ENCODE measurements around the gene TMC3. TPM values are rescaled to one million over a fixed set of nuclear protein-coding genes. Genes with fewer than 3 reads are reported as not detected.

The TMC3 gene
- total and polyA plus RNA-seq, 2 experiments from 2014 or later: 0.43 TPM; not detected in 1

GRCh38 chr15:81282911-81283310 lies 91.1 kb downstream of the TMC3 start:
- Histone ChIP-seq H3K4me1 (ENCODE audit: insufficient read depth) (no peaks in the 10 kb centered on the region), H3K27me3 (no peaks in the 10 kb centered on the region), H3K4me2 (no peak overlapping the region), H3K79me2 (no peaks in the 10 kb centered on the region), H3K9me2 (replicated peaks; ENCODE audit: insufficient read depth) (no peaks in the 10 kb centered on the region), H3K9me3 (ENCODE audit: low read depth) (no peaks in the 10 kb centered on the region), H4K20me1 (ENCODE audit: insufficient read depth, poor library complexity, severe bottlenecking) (no peaks in the 10 kb centered on the region), H3K27ac (no peak overlapping the region), H3K4me3 (no peak overlapping the region), H2AFZ (no peak overlapping the region), H3K36me3 (replicated peaks; ENCODE audit: insufficient read depth, low read depth) (no peaks in the 10 kb centered on the region)
- 89% methylated on average over 5 of the region's 5 CpGs for WGBS (ENCODE audit: low lambda C conversion rate, missing lambda C conversion rate)
- TF ChIP-seq EZH2 (IDR thresholded peaks at IDR 0.05; ENCODE audit: borderline replicate concordance) (no peak), EZH2phosphoT487 (IDR thresholded peaks at IDR 0.05; ENCODE audit: low read depth, severe bottlenecking, unreplicated experiment) (no peak), CTCF (IDR thresholded peaks at IDR 0.05; ENCODE audit: poor library complexity) (no peak)
- DNase-seq (ENCODE audit: low spot score): no peak

- DNase-seq (ENCODE audit: low spot score): no peak
- H3K27me3 ChIP-seq: no peaks in the 10 kb centered on the region
- WGBS (ENCODE audit: low lambda C conversion rate, missing lambda C conversion rate): 96% methylated on average over 17 of the region's 18 CpGs
- no peaks in the 10 kb centered on the region for H3K9me3 ChIP-seq (ENCODE audit: low read depth)
- no peaks in the 10 kb centered on the region for H3K79me2 ChIP-seq
- H3K27ac ChIP-seq: no peak overlapping the region
- H4K20me1 ChIP-seq (ENCODE audit: insufficient read depth, poor library complexity, severe bottlenecking): no peaks in the 10 kb centered on the region
- H3K4me2 ChIP-seq: no peak overlapping the region
- H3K4me3 ChIP-seq: no peak overlapping the region
- no peaks in the 10 kb centered on the region for H3K4me1 ChIP-seq (ENCODE audit: insufficient read depth)
- H3K36me3 ChIP-seq (replicated peaks; ENCODE audit: insufficient read depth, low read depth): no peaks in the 10 kb centered on the region
- no peaks in the 10 kb centered on the region for H3K9me2 ChIP-seq (replicated peaks; ENCODE audit: insufficient read depth)
- no peak overlapping the region for H2AFZ ChIP-seq
- TF ChIP-seq CTCF (IDR thresholded peaks at IDR 0.05; ENCODE audit: poor library complexity) (no peak), EZH2phosphoT487 (IDR thresholded peaks at IDR 0.05; ENCODE audit: low read depth, severe bottlenecking, unreplicated experiment) (no peak), EZH2 (IDR thresholded peaks at IDR 0.05; ENCODE audit: borderline replicate concordance) (no peak)
Measured at GRCh38 chr15:81282606-81282895, 91.5 kb downstream of the TMC3 start.

GRCh38 chr15:81281766-81282605 lies 92.0 kb downstream of the TMC3 start:
- no peak overlapping the region for H2AFZ ChIP-seq
- WGBS (ENCODE audit: low lambda C conversion rate, missing lambda C conversion rate): 90% methylated on average over 12 of the region's 12 CpGs
- no peaks in the 10 kb centered on the region for H3K27me3 ChIP-seq
- no peaks in the 10 kb centered on the region for H3K9me2 ChIP-seq (replicated peaks; ENCODE audit: insufficient read depth)
- no peaks in the 10 kb centered on the region for H3K79me2 ChIP-seq
- no peaks in the 10 kb centered on the region for H4K20me1 ChIP-seq (ENCODE audit: insufficient read depth, poor library complexity, severe bottlenecking)
- no peak overlapping the region for H3K4me2 ChIP-seq
- no peak for DNase-seq (ENCODE audit: low spot score)
- no peaks in the 10 kb centered on the region for H3K36me3 ChIP-seq (replicated peaks; ENCODE audit: insufficient read depth, low read depth)
- no peak overlapping the region for H3K4me3 ChIP-seq
- H3K27ac ChIP-seq: no peak overlapping the region
- TF ChIP-seq EZH2 (IDR thresholded peaks at IDR 0.05; ENCODE audit: borderline replicate concordance): no peak
- no peak for TF ChIP-seq EZH2phosphoT487 (IDR thresholded peaks at IDR 0.05; ENCODE audit: low read depth, severe bottlenecking, unreplicated experiment)
- no peak for TF ChIP-seq CTCF (IDR thresholded peaks at IDR 0.05; ENCODE audit: poor library complexity)
- H3K9me3 ChIP-seq (ENCODE audit: low read depth): no peaks in the 10 kb centered on the region
- no peaks in the 10 kb centered on the region for H3K4me1 ChIP-seq (ENCODE audit: insufficient read depth)

All from hepatocyte (in vitro differentiated cells).